GM10266 (cell line): Measurements from ENCODE around the gene SLCO4C1.
A peak's percentile ranks its signal among the peaks of the same experiment; 100 is the strongest.

Source experiments
- DNase-seq: peaks from one replicate; pipeline ENCODE4 v3.0.0; 2012; ENCODE audit errors: extremely low spot score
- CTCF ChIP-seq: IDR thresholded peaks from 2 replicates; pipeline ENCODE4 v1.5.1; 2012; ENCODE audit warnings: mild to moderate bottlenecking, low read depth; ENCODE audit not compliant: control insufficient read depth, insufficient read depth; ENCODE audit errors: missing control alignments

The SLCO4C1 gene

GRCh38 chr5:102229685-102230084 is 66.4 kb downstream of the SLCO4C1 start:
- DNase-seq, result no peak
- TF ChIP-seq CTCF, result no peak

- no peak for TF ChIP-seq CTCF
- no peak for DNase-seq
Measured at GRCh38 chr5:102226321-102226720, 69.8 kb downstream of the SLCO4C1 start.

DNA sequence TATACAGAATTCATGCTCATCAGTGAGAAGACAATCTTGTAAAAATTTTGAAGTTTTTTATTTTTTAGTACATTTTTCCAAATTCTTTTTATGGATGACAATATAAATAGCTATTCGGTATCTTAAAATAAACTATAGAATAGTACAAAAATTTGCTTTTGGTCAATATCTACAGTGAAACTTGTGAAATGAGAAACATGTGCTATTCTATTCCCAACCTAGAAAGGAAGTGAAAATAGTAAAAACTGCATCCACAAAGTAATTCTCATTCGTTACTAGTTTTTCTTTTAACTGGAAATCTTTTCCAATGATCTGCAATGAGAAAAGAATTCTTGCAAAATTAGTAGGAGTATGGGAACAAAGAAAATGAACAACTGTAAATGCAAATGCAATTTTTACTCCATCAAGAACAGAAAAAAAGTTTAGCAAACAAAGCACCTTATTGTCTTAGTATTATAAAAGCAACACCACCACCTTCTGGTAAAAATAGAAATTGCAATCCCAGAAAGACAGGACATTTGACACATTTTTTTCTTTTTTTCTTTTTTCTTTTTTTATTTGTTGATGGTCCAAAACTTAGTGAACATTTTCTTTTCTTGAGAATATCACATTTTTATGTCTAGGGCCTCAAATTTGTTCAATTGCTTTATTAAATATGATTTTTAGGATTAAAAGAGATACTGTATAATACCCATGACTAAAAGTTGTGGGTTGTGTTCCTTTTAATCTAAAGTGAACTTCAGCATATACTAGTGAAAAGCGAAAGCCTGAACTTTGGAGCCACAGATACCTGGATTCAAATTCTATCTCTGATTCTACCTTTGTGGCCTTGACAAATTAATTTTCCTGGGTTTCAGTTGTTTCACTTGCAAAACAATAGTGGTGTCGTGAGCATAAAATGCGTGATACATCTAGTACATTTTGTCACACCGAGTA is 72.3 kb downstream of the SLCO4C1 start:
- peak; percentile 54 for TF ChIP-seq CTCF
- DNase-seq, result peak; percentile 15

- DNase-seq, result no peak
Measured at GRCh38 chr5:102222772-102223171, 73.3 kb downstream of the SLCO4C1 start.

DNA sequence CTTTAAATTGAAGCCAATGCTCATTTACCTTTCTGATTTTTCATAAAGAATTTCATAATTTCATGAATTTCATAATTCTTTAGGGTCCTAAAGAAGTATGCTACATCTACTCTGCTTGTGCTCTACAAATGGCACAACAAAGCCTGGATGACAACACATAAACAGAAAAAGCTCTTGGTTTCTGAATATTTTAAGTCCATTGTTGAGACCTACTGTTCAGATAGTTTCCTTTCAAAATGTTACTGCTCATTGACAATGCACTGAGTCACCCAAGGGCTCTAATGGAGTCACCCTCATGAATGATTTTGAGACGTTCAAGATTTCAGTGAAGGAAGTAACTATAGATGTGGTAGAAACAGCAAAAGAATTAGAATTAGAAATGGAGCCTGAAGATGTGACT is 74.1 kb downstream of the SLCO4C1 start:
- no peak for DNase-seq
- TF ChIP-seq CTCF, result no peak

More at GRCh38 chr5:102222772-102223171, 73.3 kb downstream of the SLCO4C1 start:
- no peak for TF ChIP-seq CTCF

- TF ChIP-seq CTCF, result no peak
- DNase-seq, result no peak
Measured at GRCh38 chr5:102218159-102218558, 77.9 kb downstream of the SLCO4C1 start.

DNA sequence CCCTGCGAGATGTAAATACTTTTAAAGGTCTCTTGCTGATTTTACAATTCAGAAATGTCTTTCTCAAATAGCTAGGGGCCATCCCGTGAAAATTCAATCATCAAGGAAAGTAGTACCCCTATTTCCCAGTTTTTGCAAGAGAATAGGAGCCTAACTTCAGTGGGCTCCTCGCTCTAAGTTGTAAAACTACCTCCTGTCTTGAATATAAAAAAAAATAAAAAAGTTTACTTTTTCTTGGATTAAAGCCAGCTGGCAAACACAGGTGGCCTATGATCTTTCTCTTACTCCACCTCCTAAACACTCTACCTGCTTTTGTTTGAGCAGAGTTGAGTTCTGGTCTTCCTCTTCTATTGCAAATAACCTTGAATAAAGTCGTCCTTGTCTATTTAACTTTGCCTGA is 79.4 kb downstream of the SLCO4C1 start:
- no peak for TF ChIP-seq CTCF
- no peak for DNase-seq
